LNCaP clone FGC (cell line): ENCODE results near the gene ADARB1.

ENCODE experiments used
- DNase-seq: peaks from one replicate; pipeline ENCODE4 v3.0.0-alpha.2; 2011; ENCODE audit warnings: low read depth
- H3K4me3 ChIP-seq: 2 replicates; pipeline ENCODE4 v1.5.1; 2011; ENCODE audit warnings: mild to moderate bottlenecking, low read depth, low read length, control low read depth
- CTCF ChIP-seq: IDR thresholded peaks from 2 replicates; pipeline ENCODE4 v1.5.1; 2012; ENCODE audit warnings: mild to moderate bottlenecking; ENCODE audit not compliant: control insufficient read depth, insufficient read depth; ENCODE audit errors: extremely low read depth

The ADARB1 gene

GRCh38 chr21:45180246-45180599 is 105.8 kb downstream of the ADARB1 start:
- DNase-seq, result no peak
- no peak overlapping the region for H3K4me3 ChIP-seq
- no peak for TF ChIP-seq CTCF

- no peak overlapping the region for H3K4me3 ChIP-seq
- DNase-seq, result no peak
- no peak for TF ChIP-seq CTCF
Measured at GRCh38 chr21:45182958-45183357, 108.6 kb downstream of the ADARB1 start.

- TF ChIP-seq CTCF, result no peak
- no peak for DNase-seq
- H3K4me3 ChIP-seq, result no peak overlapping the region
Measured at GRCh38 chr21:45183852-45184251, 109.5 kb downstream of the ADARB1 start.

GRCh38 chr21:45184869-45185268 is 110.5 kb downstream of the ADARB1 start:
- H3K4me3 ChIP-seq, result no peak overlapping the region
- DNase-seq, result no peak
- TF ChIP-seq CTCF, result no peak

GRCh38 chr21:45186709-45187108 is 112.3 kb downstream of the ADARB1 start:
- DNase-seq, result no peak
- TF ChIP-seq CTCF, result no peak
- H3K4me3 ChIP-seq, result no peak overlapping the region

- no peak for TF ChIP-seq CTCF
- no peak overlapping the region for H3K4me3 ChIP-seq
- DNase-seq, result no peak
Measured at GRCh38 chr21:45187646-45188045, 113.3 kb downstream of the ADARB1 start.

GRCh38 chr21:45190013-45190412 is 115.6 kb downstream of the ADARB1 start:
- no peak overlapping the region for H3K4me3 ChIP-seq
- no peak for TF ChIP-seq CTCF
- DNase-seq, result no peak
